DOHH2 (cell line): ENCODE data around the gene CEL.

Source experiments
- H3F3A ChIP-seq: fragments of 200-600 bp; sonication (generic), shearing (Covaris generic); 2 replicates; pipeline ENCODE4 v1.6.0; 2016; ENCODE audit warnings: antibody characterized with exemption, mild to moderate bottlenecking; ENCODE audit not compliant: control insufficient read depth, insufficient read depth
- H3K27ac ChIP-seq: fragments of 200-600 bp; sonication (generic); 2 replicates; pipeline ENCODE4 v1.5.1; 2014; ENCODE audit warnings: low read depth, mild to moderate bottlenecking, low read length, moderate library complexity
- H3K27me3 ChIP-seq: fragments of 200-600 bp; sonication (generic); 2 replicates; pipeline ENCODE4 v1.6.1; 2014; ENCODE audit warnings: mild to moderate bottlenecking, low read length, mixed read lengths; ENCODE audit not compliant: control insufficient read depth
- H3K36me3 ChIP-seq: fragments of 200-600 bp; sonication (generic); 2 replicates; pipeline ENCODE4 v1.6.1; 2014; ENCODE audit warnings: mild to moderate bottlenecking, low read length, moderate library complexity, mixed read lengths; ENCODE audit not compliant: control insufficient read depth
- H3K4me1 ChIP-seq: fragments of 200-600 bp; sonication (generic); 2 replicates; pipeline ENCODE4 v1.6.1; 2014; ENCODE audit warnings: mild to moderate bottlenecking, low read length, mixed read lengths; ENCODE audit not compliant: control insufficient read depth
- H3K4me2 ChIP-seq: fragments of 200-600 bp; sonication (generic); 2 replicates; pipeline ENCODE4 v1.6.0; 2014; ENCODE audit warnings: mild to moderate bottlenecking, low read length, moderate library complexity
- H3K4me3 ChIP-seq: fragments of 200-600 bp; sonication (generic); 2 replicates; pipeline ENCODE4 v1.5.1; 2014; ENCODE audit warnings: mild to moderate bottlenecking, low read length, mixed read lengths
- H3K79me2 ChIP-seq: fragments of 200-600 bp; sonication (generic); 2 replicates; pipeline ENCODE4 v1.6.1; 2014; ENCODE audit warnings: mild to moderate bottlenecking, low read length, mixed read lengths; ENCODE audit not compliant: control insufficient read depth
- H3K9me2 ChIP-seq: fragments of 200-600 bp; sonication (generic); replicated peaks from 2 replicates; pipeline ENCODE4 v1.6.1; 2014; ENCODE audit warnings: mild to moderate bottlenecking, low read length, mixed read lengths; ENCODE audit not compliant: control insufficient read depth
- H3K9me3 ChIP-seq: fragments of 200-600 bp; sonication (generic); 2 replicates; pipeline ENCODE4 v1.6.1; 2014; ENCODE audit warnings: antibody characterized with exemption, low read length, mixed read lengths; ENCODE audit not compliant: control insufficient read depth, insufficient read depth
- H4K20me1 ChIP-seq: fragments of 200-600 bp; sonication (generic); 2 replicates; pipeline ENCODE4 v1.6.0; 2014; ENCODE audit warnings: low read depth, mild to moderate bottlenecking, antibody characterized with exemption, low read length, moderate library complexity; ENCODE audit not compliant: control insufficient read depth, insufficient read depth
- EZH2phosphoT487 ChIP-seq: fragments of 200-600 bp; sonication (generic); IDR thresholded peaks from 2 replicates; pipeline ENCODE4 v1.6.1; 2017; ENCODE audit warnings: borderline replicate concordance, mild to moderate bottlenecking, antibody characterized with exemption, low read length, moderate library complexity, mixed read lengths
- TF ChIP-seq, protein P1 (sequence below): fragments of 200-600 bp; sonication (generic); IDR thresholded peaks from one replicate; pipeline ENCODE4 v1.5.1; 2014; ENCODE audit warnings: antibody characterized with exemption, mild to moderate bottlenecking, low read depth, low read length; ENCODE audit not compliant: poor library complexity, severe bottlenecking

CEL gene

DNA sequence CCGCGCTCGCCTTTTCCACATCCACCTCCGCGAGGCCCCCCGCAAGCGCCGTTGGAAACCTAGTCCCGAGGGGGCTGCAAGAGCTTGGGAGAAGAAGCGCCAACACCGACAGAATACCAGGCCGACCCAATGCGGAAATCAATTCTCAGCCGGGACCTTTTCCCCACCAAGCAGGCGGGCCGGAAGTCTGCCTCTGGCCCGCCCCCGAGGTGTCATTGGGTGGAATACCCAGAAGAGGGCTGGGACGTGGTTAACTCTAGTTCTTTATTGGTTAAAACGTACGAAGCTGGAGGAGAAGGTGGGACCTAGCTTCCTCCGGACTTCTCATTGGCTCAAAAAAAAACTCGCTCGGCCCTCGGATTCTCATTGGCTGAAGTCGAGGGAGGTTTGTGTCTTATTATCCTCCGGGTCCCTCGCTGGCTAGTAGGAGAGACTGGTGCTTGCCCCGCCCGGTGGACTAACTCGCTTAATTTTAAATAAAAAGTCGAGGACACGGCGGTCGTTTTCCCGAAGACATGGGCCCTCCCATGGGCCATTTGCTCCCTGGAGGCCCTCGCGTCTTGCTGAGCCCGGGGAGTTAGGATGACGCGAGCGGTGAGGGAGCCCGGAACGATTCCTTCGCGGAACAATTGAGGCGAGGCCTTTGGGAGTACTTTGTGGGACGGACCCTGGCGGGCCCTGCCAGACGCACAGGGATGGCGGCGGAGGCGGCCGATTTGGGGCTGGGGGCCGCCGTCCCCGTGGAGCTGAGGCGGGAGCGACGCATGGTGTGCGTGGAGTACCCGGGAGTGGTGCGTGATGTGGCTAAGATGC lies 31.3 kb upstream of the CEL start, which contains the start of gene GTF3C5:
Gene GTF3C5, plus strand, starts transcription at position 681 of the 813 bp plus-strand sequence. Its CDS starts 15 bp downstream, at position 696.
- no peak for TF ChIP-seq EZH2phosphoT487
- TF ChIP-seq, protein P1, sequence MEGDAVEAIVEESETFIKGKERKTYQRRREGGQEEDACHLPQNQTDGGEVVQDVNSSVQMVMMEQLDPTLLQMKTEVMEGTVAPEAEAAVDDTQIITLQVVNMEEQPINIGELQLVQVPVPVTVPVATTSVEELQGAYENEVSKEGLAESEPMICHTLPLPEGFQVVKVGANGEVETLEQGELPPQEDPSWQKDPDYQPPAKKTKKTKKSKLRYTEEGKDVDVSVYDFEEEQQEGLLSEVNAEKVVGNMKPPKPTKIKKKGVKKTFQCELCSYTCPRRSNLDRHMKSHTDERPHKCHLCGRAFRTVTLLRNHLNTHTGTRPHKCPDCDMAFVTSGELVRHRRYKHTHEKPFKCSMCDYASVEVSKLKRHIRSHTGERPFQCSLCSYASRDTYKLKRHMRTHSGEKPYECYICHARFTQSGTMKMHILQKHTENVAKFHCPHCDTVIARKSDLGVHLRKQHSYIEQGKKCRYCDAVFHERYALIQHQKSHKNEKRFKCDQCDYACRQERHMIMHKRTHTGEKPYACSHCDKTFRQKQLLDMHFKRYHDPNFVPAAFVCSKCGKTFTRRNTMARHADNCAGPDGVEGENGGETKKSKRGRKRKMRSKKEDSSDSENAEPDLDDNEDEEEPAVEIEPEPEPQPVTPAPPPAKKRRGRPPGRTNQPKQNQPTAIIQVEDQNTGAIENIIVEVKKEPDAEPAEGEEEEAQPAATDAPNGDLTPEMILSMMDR: no peak
- H3K9me2 ChIP-seq: no peaks in the 10 kb centered on the region

DNA sequence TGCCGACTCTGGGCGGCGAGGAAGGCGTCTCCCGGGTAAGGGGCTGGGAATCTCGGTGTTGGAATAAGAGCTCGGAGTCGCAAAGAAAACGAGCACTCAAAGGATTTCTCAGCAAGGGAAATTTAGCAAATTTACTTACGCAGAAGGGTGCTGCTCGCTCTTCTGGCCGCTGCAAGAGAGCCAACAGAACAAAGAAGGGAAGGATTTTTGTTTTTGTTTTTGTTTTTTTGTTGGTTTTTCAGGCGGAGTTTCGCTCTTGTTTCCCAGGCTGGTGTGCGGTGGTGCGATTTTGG lies 30.7 kb upstream of the CEL start:
- Histone ChIP-seq H3K9me3 (no peaks in the 10 kb centered on the region), H3K9me2 (no peaks in the 10 kb centered on the region), H3F3A (peaks cover 6% of the 10 kb centered on the region; the same call in 1 of the 2 replicates), H3K4me3 (peak overlapping the region; percentile 92), H3K36me3 (peaks cover 27% of the 10 kb centered on the region), H3K27me3 (no peaks in the 10 kb centered on the region), H3K27ac (peak overlapping the region; percentile 64; the same call in 1 of the 2 replicates), H3K4me2 (peak overlapping the region; percentile 74), H3K79me2 (peaks cover 71% of the 10 kb centered on the region), H4K20me1 (no peaks in the 10 kb centered on the region), H3K4me1 (peaks cover 34% of the 10 kb centered on the region)
- no peak for TF ChIP-seq EZH2phosphoT487
- TF ChIP-seq, protein P1: no peak

More for the DNA sequence above, 31.3 kb upstream of the CEL start, which contains the start of gene GTF3C5:
- Histone ChIP-seq H4K20me1 (no peaks in the 10 kb centered on the region), H3F3A (peaks cover 6% of the 10 kb centered on the region; the same call in 1 of the 2 replicates), H3K36me3 (peaks cover 27% of the 10 kb centered on the region), H3K4me2 (peak within 1 kb of the TSS; percentile 81), H3K9me3 (no peaks in the 10 kb centered on the region), H3K4me1 (peaks cover 34% of the 10 kb centered on the region), H3K27me3 (no peaks in the 10 kb centered on the region), H3K79me2 (peaks cover 65% of the 10 kb centered on the region), H3K27ac (peak within 1 kb of the TSS; percentile 64), H3K4me3 (peak within 1 kb of the TSS; percentile 92)

DNA sequence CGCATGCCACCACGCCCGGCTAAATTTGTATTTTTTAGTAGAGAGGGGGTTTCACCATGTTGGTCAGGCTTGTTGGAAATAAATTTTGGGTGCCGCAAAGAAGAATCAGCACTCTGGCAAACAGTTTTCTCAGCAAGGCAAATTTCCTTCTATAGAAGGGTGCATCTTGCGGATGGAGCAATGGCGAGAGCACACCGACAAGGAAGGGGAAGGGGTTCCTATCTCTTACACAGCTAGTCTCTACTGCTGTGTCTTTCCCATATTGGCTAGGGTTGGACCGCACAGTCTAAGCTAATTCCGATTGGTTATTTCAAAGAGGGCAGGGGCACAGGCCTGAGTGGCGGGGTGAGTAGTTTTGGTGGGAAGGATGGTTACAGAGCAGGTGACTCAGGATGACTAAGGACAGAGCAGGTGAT lies 30.3 kb upstream of the CEL start:
- Histone ChIP-seq H3F3A (peaks cover 6% of the 10 kb centered on the region; the same call in 1 of the 2 replicates), H4K20me1 (no peaks in the 10 kb centered on the region), H3K4me1 (peaks cover 34% of the 10 kb centered on the region), H3K79me2 (peaks cover 75% of the 10 kb centered on the region), H3K4me2 (peak overlapping the region; percentile 74), H3K9me3 (no peaks in the 10 kb centered on the region), H3K27me3 (no peaks in the 10 kb centered on the region), H3K9me2 (no peaks in the 10 kb centered on the region), H3K36me3 (peaks cover 31% of the 10 kb centered on the region), H3K27ac (no peak overlapping the region), H3K4me3 (peak overlapping the region; percentile 92)
- TF ChIP-seq, protein P1: no peak
- no peak for TF ChIP-seq EZH2phosphoT487
